Stimulated activated naive CD8-positive, alpha-beta T cell treated with anti-CD3 and anti-CD28 coated beads, Interleukin-15, Interleukin-2, amounts not matched to agents 100 ng/mL and 50 ng/mL, for 24 hours (primary cell): ENCODE results near the gene MUC4.
A peak's percentile ranks its signal among the peaks of the same experiment; 100 is the strongest.

Experiments
- H3K27ac Mint-ChIP-seq: one replicate; pipeline ENCODE4 v1.8.0; 2021; ENCODE audit warnings: mild to moderate bottlenecking, mixed read lengths
- H3K27me3 Mint-ChIP-seq: one replicate; pipeline ENCODE4 v1.8.0; 2021; ENCODE audit warnings: mixed read lengths
- H3K36me3 Mint-ChIP-seq: one replicate; pipeline ENCODE4 v1.8.0; 2021; ENCODE audit warnings: low read depth, mixed read lengths
- H3K4me1 Mint-ChIP-seq: one replicate; pipeline ENCODE4 v1.8.0; 2021; ENCODE audit warnings: low read depth, mixed read lengths
- H3K4me3 Mint-ChIP-seq: one replicate; pipeline ENCODE4 v1.8.0; 2021; ENCODE audit warnings: mild to moderate bottlenecking, mixed read lengths
- H3K9me3 Mint-ChIP-seq: one replicate; pipeline ENCODE4 v1.8.0; 2021; ENCODE audit warnings: mixed read lengths

The MUC4 gene

GRCh38 chr3:195709676-195710085 is 102.0 kb downstream of the MUC4 start:
- H3K27ac Mint-ChIP-seq, result no peak overlapping the region
- no peaks in the 10 kb centered on the region for H3K4me1 Mint-ChIP-seq
- no peaks in the 10 kb centered on the region for H3K9me3 Mint-ChIP-seq
- no peak overlapping the region for H3K4me3 Mint-ChIP-seq
- H3K36me3 Mint-ChIP-seq, result peaks cover 11% of the 10 kb centered on the region
- H3K27me3 Mint-ChIP-seq, result no peaks in the 10 kb centered on the region

GRCh38 chr3:195708626-195709481 is 102.9 kb downstream of the MUC4 start:
- H3K9me3 Mint-ChIP-seq, result no peaks in the 10 kb centered on the region
- no peaks in the 10 kb centered on the region for H3K4me1 Mint-ChIP-seq
- no peak overlapping the region for H3K27ac Mint-ChIP-seq
- H3K27me3 Mint-ChIP-seq, result no peaks in the 10 kb centered on the region
- no peak overlapping the region for H3K4me3 Mint-ChIP-seq
- peaks cover 10% of the 10 kb centered on the region for H3K36me3 Mint-ChIP-seq

GRCh38 chr3:195708061-195708460 is 103.7 kb downstream of the MUC4 start:
- H3K27ac Mint-ChIP-seq, result no peak overlapping the region
- H3K4me3 Mint-ChIP-seq, result no peak overlapping the region
- no peaks in the 10 kb centered on the region for H3K27me3 Mint-ChIP-seq
- H3K4me1 Mint-ChIP-seq, result no peaks in the 10 kb centered on the region
- H3K9me3 Mint-ChIP-seq, result no peaks in the 10 kb centered on the region
- H3K36me3 Mint-ChIP-seq, result peaks cover 10% of the 10 kb centered on the region

GRCh38 chr3:195705081-195705991 is 106.4 kb downstream of the MUC4 start:
- H3K4me1 Mint-ChIP-seq, result no peaks in the 10 kb centered on the region
- no peak overlapping the region for H3K27ac Mint-ChIP-seq

GRCh38 chr3:195704433-195704999 is 107.2 kb downstream of the MUC4 start:
- H3K27me3 Mint-ChIP-seq, result no peaks in the 10 kb centered on the region
- no peak overlapping the region for H3K27ac Mint-ChIP-seq

More at GRCh38 chr3:195705081-195705991, 106.4 kb downstream of the MUC4 start:
- Mint-ChIP-seq H3K36me3 (peaks cover 10% of the 10 kb centered on the region), H3K9me3 (no peaks in the 10 kb centered on the region), H3K27me3 (no peaks in the 10 kb centered on the region), H3K4me3 (no peak overlapping the region)

GRCh38 chr3:195703776-195704175 is 108.0 kb downstream of the MUC4 start:
- Mint-ChIP-seq H3K36me3 (no peaks in the 10 kb centered on the region), H3K27me3 (no peaks in the 10 kb centered on the region), H3K9me3 (no peaks in the 10 kb centered on the region), H3K4me1 (no peaks in the 10 kb centered on the region), H3K4me3 (no peak overlapping the region), H3K27ac (no peak overlapping the region)

More at GRCh38 chr3:195704433-195704999, 107.2 kb downstream of the MUC4 start:
- H3K4me1 Mint-ChIP-seq, result no peaks in the 10 kb centered on the region
- peaks cover 7% of the 10 kb centered on the region for H3K36me3 Mint-ChIP-seq
- no peaks in the 10 kb centered on the region for H3K9me3 Mint-ChIP-seq
- H3K4me3 Mint-ChIP-seq, result no peak overlapping the region

- H3K36me3 Mint-ChIP-seq, result peaks cover 16% of the 10 kb centered on the region
- H3K27me3 Mint-ChIP-seq, result no peaks in the 10 kb centered on the region
- H3K27ac Mint-ChIP-seq, result no peak overlapping the region
- H3K9me3 Mint-ChIP-seq, result no peaks in the 10 kb centered on the region
- no peak overlapping the region for H3K4me3 Mint-ChIP-seq
- H3K4me1 Mint-ChIP-seq, result no peaks in the 10 kb centered on the region
Observed at GRCh38 chr3:195701042-195701915, 110.5 kb downstream of the MUC4 start.

GRCh38 chr3:195700319-195700718 is 111.4 kb downstream of the MUC4 start:
- no peaks in the 10 kb centered on the region for H3K27me3 Mint-ChIP-seq

GRCh38 chr3:195699860-195700259 is 111.9 kb downstream of the MUC4 start:
- peaks cover 21% of the 10 kb centered on the region for H3K36me3 Mint-ChIP-seq
- H3K9me3 Mint-ChIP-seq, result no peaks in the 10 kb centered on the region
- H3K27ac Mint-ChIP-seq, result peak overlapping the region; percentile 28
- H3K27me3 Mint-ChIP-seq, result no peaks in the 10 kb centered on the region
- H3K4me1 Mint-ChIP-seq, result peaks cover 4% of the 10 kb centered on the region
- no peak overlapping the region for H3K4me3 Mint-ChIP-seq

More at GRCh38 chr3:195700319-195700718, 111.4 kb downstream of the MUC4 start:
- Mint-ChIP-seq H3K4me1 (peaks cover 4% of the 10 kb centered on the region), H3K36me3 (peaks cover 21% of the 10 kb centered on the region), H3K9me3 (no peaks in the 10 kb centered on the region), H3K4me3 (no peak overlapping the region), H3K27ac (no peak overlapping the region)

GRCh38 chr3:195699388-195699771 is 112.3 kb downstream of the MUC4 start:
- H3K27ac Mint-ChIP-seq, result peak overlapping the region; percentile 28
- peaks cover 21% of the 10 kb centered on the region for H3K36me3 Mint-ChIP-seq
- H3K27me3 Mint-ChIP-seq, result no peaks in the 10 kb centered on the region
- no peaks in the 10 kb centered on the region for H3K9me3 Mint-ChIP-seq
- peaks cover 4% of the 10 kb centered on the region for H3K4me1 Mint-ChIP-seq
- H3K4me3 Mint-ChIP-seq, result no peak overlapping the region

GRCh38 chr3:195698647-195699387 is 112.9 kb downstream of the MUC4 start:
- Mint-ChIP-seq H3K4me3 (no peak overlapping the region), H3K27ac (no peak overlapping the region), H3K4me1 (peaks cover 4% of the 10 kb centered on the region), H3K36me3 (peaks cover 25% of the 10 kb centered on the region), H3K9me3 (no peaks in the 10 kb centered on the region), H3K27me3 (no peaks in the 10 kb centered on the region)

- no peaks in the 10 kb centered on the region for H3K9me3 Mint-ChIP-seq
- H3K27ac Mint-ChIP-seq, result no peak overlapping the region
- no peaks in the 10 kb centered on the region for H3K27me3 Mint-ChIP-seq
- H3K4me3 Mint-ChIP-seq, result no peak overlapping the region
- H3K4me1 Mint-ChIP-seq, result peaks cover 4% of the 10 kb centered on the region
- peaks cover 30% of the 10 kb centered on the region for H3K36me3 Mint-ChIP-seq
Observed at GRCh38 chr3:195698325-195698646, 113.4 kb downstream of the MUC4 start.

- Mint-ChIP-seq H3K4me1 (peaks cover 7% of the 10 kb centered on the region), H3K9me3 (no peaks in the 10 kb centered on the region), H3K4me3 (no peak overlapping the region), H3K27ac (no peak overlapping the region), H3K27me3 (no peaks in the 10 kb centered on the region), H3K36me3 (peaks cover 35% of the 10 kb centered on the region)
Observed at GRCh38 chr3:195697582-195698324, 114.0 kb downstream of the MUC4 start.
